ENCODE data around the gene NR2E1. TPM values are rescaled to one million over a fixed set of nuclear protein-coding genes. Genes with fewer than 3 reads are reported as not detected.

Gene NR2E1
- total and polyA plus RNA-seq, 2 of the 13 experiments (the other 11 are each of a cell fraction or from before 2014, with no cell fraction given), result not detected

DNA sequence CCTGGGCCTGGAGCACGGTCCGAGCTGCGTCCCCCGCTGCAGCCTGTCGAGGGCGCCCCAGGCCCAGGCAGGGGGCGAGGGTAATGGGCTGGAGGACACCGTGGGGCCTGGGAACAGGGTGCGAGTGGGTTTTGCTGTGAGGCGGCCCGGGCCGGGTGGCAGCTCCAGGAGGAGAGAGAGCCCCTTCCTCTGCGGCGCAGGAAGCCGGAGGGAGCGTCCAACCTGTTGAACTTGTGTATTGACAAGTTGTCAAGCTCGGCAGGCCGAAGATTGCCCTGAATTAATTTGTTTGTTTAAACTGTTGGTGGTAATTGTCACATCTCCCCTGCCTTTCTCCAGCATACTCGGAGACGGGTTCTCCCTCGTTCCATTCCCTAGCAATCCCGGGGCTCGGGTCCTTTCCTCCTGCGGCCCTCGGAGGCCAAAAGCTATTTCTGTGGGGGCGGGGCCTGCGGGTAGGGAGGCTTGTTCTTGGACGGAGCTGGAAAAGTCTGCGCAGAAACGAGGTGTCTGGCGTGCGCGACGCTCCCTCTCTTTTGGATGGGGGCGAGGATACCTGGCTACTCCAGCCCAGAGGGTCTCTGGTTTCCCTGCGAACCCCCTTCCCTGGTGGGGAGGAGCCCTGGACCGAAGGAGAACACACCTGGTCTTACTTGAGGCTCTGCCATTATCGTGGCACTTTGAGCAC is 9.9 kb downstream of the NR2E1 start (continued):
- TF ChIP-seq, protein P1, sequence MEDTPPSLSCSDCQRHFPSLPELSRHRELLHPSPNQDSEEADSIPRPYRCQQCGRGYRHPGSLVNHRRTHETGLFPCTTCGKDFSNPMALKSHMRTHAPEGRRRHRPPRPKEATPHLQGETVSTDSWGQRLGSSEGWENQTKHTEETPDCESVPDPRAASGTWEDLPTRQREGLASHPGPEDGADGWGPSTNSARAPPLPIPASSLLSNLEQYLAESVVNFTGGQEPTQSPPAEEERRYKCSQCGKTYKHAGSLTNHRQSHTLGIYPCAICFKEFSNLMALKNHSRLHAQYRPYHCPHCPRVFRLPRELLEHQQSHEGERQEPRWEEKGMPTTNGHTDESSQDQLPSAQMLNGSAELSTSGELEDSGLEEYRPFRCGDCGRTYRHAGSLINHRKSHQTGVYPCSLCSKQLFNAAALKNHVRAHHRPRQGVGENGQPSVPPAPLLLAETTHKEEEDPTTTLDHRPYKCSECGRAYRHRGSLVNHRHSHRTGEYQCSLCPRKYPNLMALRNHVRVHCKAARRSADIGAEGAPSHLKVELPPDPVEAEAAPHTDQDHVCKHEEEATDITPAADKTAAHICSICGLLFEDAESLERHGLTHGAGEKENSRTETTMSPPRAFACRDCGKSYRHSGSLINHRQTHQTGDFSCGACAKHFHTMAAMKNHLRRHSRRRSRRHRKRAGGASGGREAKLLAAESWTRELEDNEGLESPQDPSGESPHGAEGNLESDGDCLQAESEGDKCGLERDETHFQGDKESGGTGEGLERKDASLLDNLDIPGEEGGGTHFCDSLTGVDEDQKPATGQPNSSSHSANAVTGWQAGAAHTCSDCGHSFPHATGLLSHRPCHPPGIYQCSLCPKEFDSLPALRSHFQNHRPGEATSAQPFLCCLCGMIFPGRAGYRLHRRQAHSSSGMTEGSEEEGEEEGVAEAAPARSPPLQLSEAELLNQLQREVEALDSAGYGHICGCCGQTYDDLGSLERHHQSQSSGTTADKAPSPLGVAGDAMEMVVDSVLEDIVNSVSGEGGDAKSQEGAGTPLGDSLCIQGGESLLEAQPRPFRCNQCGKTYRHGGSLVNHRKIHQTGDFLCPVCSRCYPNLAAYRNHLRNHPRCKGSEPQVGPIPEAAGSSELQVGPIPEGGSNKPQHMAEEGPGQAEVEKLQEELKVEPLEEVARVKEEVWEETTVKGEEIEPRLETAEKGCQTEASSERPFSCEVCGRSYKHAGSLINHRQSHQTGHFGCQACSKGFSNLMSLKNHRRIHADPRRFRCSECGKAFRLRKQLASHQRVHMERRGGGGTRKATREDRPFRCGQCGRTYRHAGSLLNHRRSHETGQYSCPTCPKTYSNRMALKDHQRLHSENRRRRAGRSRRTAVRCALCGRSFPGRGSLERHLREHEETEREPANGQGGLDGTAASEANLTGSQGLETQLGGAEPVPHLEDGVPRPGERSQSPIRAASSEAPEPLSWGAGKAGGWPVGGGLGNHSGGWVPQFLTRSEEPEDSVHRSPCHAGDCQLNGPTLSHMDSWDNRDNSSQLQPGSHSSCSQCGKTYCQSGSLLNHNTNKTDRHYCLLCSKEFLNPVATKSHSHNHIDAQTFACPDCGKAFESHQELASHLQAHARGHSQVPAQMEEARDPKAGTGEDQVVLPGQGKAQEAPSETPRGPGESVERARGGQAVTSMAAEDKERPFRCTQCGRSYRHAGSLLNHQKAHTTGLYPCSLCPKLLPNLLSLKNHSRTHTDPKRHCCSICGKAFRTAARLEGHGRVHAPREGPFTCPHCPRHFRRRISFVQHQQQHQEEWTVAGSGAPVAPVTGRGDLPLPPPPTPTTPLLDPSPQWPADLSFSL (CRISPR knock-in tag; IDR thresholded peaks at IDR 0.05), result peak; percentile 40; the same call in 1 of the 2 replicates
- TF ChIP-seq, protein P2, sequence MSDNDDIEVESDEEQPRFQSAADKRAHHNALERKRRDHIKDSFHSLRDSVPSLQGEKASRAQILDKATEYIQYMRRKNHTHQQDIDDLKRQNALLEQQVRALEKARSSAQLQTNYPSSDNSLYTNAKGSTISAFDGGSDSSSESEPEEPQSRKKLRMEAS (IDR thresholded peaks at IDR 0.05), result no peak
- TF ChIP-seq, protein P3, sequence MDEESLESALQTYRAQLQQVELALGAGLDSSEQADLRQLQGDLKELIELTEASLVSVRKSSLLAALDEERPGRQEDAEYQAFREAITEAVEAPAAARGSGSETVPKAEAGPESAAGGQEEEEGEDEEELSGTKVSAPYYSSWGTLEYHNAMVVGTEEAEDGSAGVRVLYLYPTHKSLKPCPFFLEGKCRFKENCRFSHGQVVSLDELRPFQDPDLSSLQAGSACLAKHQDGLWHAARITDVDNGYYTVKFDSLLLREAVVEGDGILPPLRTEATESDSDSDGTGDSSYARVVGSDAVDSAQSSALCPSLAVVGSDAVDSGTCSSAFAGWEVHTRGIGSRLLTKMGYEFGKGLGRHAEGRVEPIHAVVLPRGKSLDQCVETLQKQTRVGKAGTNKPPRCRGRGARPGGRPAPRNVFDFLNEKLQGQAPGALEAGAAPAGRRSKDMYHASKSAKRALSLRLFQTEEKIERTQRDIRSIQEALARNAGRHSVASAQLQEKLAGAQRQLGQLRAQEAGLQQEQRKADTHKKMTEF (CRISPR knock-in tag; IDR thresholded peaks at IDR 0.05), result 0 out of 2 replicates have a peak, but pooled peaks have one; percentile 21
- TF ChIP-seq NCOA1 (CRISPR knock-in tag; IDR thresholded peaks at IDR 0.05) (no peak), POGZ (CRISPR knock-in tag; IDR thresholded peaks at IDR 0.05) (0 out of 2 replicates have a peak, but pooled peaks have one; percentile 15), FOXC1 (CRISPR knock-in tag; IDR thresholded peaks at IDR 0.05; ENCODE audit: borderline replicate concordance) (no peak), MTA3 (CRISPR knock-in tag; IDR thresholded peaks at IDR 0.05) (no peak), ZNF788 (CRISPR knock-in tag; IDR thresholded peaks at IDR 0.05; ENCODE audit: borderline replicate concordance) (0 out of 2 replicates have a peak, but pooled peaks have one; percentile 29)
- TF ChIP-seq, protein P4, sequence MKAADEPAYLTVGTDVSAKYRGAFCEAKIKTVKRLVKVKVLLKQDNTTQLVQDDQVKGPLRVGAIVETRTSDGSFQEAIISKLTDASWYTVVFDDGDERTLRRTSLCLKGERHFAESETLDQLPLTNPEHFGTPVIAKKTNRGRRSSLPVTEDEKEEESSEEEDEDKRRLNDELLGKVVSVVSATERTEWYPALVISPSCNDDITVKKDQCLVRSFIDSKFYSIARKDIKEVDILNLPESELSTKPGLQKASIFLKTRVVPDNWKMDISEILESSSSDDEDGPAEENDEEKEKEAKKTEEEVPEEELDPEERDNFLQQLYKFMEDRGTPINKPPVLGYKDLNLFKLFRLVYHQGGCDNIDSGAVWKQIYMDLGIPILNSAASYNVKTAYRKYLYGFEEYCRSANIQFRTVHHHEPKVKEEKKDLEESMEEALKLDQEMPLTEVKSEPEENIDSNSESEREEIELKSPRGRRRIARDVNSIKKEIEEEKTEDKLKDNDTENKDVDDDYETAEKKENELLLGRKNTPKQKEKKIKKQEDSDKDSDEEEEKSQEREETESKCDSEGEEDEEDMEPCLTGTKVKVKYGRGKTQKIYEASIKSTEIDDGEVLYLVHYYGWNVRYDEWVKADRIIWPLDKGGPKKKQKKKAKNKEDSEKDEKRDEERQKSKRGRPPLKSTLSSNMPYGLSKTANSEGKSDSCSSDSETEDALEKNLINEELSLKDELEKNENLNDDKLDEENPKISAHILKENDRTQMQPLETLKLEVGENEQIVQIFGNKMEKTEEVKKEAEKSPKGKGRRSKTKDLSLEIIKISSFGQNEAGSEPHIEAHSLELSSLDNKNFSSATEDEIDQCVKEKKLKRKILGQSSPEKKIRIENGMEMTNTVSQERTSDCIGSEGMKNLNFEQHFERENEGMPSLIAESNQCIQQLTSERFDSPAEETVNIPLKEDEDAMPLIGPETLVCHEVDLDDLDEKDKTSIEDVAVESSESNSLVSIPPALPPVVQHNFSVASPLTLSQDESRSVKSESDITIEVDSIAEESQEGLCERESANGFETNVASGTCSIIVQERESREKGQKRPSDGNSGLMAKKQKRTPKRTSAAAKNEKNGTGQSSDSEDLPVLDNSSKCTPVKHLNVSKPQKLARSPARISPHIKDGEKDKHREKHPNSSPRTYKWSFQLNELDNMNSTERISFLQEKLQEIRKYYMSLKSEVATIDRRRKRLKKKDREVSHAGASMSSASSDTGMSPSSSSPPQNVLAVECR (CRISPR knock-in tag; IDR thresholded peaks at IDR 0.05; ENCODE audit: borderline replicate concordance), result peak; percentile 44; the same call in 1 of the 2 replicates
- TF ChIP-seq, protein P5, sequence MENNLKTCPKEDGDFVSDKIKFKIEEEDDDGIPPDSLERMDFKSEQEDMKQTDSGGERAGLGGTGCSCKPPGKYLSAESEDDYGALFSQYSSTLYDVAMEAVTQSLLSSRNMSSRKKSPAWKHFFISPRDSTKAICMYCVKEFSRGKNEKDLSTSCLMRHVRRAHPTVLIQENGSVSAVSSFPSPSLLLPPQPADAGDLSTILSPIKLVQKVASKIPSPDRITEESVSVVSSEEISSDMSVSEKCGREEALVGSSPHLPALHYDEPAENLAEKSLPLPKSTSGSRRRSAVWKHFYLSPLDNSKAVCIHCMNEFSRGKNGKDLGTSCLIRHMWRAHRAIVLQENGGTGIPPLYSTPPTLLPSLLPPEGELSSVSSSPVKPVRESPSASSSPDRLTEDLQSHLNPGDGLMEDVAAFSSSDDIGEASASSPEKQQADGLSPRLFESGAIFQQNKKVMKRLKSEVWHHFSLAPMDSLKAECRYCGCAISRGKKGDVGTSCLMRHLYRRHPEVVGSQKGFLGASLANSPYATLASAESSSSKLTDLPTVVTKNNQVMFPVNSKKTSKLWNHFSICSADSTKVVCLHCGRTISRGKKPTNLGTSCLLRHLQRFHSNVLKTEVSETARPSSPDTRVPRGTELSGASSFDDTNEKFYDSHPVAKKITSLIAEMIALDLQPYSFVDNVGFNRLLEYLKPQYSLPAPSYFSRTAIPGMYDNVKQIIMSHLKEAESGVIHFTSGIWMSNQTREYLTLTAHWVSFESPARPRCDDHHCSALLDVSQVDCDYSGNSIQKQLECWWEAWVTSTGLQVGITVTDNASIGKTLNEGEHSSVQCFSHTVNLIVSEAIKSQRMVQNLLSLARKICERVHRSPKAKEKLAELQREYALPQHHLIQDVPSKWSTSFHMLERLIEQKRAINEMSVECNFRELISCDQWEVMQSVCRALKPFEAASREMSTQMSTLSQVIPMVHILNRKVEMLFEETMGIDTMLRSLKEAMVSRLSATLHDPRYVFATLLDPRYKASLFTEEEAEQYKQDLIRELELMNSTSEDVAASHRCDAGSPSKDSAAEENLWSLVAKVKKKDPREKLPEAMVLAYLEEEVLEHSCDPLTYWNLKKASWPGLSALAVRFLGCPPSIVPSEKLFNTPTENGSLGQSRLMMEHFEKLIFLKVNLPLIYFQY (CRISPR knock-in tag; IDR thresholded peaks at IDR 0.05; ENCODE audit: borderline replicate concordance), result peak; percentile 22; the same call in 1 of the 2 replicates
